Prostate gland (tissue), 2 donors: ENCODE data around the gene ZNF831.

Experiments
- POLR2A ChIP-seq: fragments of 450-650 bp; IDR thresholded peaks from one replicate; pipeline ENCODE4 v1.6.1; 2016; ENCODE audit warnings: antibody characterized with exemption, mild to moderate bottlenecking
- POLR2AphosphoS5 ChIP-seq: sonication (generic); formaldehyde crosslinking; IDR thresholded peaks from one replicate; pipeline ENCODE4 v1.6.1; 2017; ENCODE audit warnings: antibody characterized with exemption
- TF ChIP-seq, protein P1 (sequence below), 4 experiments: fragments of 200-600 bp in 2 of 4; fragments of 450-650 bp in 2 of 4; sonication (generic) in 2 of 4; IDR thresholded peaks; 1 replicate in 3 of 4; 2 replicates in 1 of 4; pipeline ENCODE4 v1.5.1; 2016 to 2019; ENCODE audit warnings: antibody characterized with exemption in 4 of 4, mild to moderate bottlenecking in 2 of 4, moderate library complexity in 2 of 4

DNA sequence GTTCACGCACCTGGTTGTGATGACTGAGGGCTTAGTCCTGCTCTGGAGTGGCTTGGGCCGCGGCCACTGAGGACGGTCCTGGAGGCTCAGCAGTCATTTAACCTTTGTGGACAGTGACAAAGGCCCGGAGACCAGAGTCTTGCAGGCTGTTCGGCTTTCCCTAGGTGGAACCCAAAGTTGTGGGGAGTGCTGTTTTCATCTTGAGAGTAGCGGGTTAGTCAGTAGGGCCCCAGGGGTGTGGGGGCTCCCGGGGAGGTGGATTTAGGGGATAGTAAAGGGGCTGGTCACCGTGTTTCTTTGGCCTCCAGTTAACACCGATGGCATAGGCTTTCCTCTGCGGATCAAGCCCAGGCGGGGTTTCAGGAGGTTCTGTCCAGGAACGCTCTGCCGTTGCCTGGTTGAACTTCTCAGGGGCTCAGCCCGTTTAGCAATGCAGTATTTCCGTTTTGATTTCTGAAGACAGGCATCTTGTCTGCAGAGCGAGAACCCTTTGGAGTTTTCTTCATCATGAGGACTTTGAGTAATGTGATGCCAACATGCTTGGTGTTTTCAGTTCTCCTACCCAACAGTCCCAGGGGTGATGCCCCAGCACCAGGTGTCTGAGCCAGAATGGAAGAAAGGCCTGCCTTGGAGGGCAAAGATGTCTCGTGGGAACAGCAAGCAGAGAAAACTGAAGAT, 31.8 kb downstream of the ZNF831 start:
- TF ChIP-seq, protein P1, sequence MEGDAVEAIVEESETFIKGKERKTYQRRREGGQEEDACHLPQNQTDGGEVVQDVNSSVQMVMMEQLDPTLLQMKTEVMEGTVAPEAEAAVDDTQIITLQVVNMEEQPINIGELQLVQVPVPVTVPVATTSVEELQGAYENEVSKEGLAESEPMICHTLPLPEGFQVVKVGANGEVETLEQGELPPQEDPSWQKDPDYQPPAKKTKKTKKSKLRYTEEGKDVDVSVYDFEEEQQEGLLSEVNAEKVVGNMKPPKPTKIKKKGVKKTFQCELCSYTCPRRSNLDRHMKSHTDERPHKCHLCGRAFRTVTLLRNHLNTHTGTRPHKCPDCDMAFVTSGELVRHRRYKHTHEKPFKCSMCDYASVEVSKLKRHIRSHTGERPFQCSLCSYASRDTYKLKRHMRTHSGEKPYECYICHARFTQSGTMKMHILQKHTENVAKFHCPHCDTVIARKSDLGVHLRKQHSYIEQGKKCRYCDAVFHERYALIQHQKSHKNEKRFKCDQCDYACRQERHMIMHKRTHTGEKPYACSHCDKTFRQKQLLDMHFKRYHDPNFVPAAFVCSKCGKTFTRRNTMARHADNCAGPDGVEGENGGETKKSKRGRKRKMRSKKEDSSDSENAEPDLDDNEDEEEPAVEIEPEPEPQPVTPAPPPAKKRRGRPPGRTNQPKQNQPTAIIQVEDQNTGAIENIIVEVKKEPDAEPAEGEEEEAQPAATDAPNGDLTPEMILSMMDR (IDR thresholded peaks at IDR 0.05) = no peak
- no peak for TF ChIP-seq POLR2AphosphoS5
- TF ChIP-seq POLR2A = no peak
